ENCODE data around the gene NRK. TPM values are rescaled to one million over a fixed set of nuclear protein-coding genes. Genes with fewer than 3 reads are reported as not detected.
"Not testable (repeated sequence)": the region's sequence is repeated elsewhere in the genome, so short reads cannot be mapped to it uniquely, and the experiment has no call there.

The NRK gene
- total and polyA plus RNA-seq, 12 donors, result 0.25 to 4.2 (median 2.1) TPM

DNA sequence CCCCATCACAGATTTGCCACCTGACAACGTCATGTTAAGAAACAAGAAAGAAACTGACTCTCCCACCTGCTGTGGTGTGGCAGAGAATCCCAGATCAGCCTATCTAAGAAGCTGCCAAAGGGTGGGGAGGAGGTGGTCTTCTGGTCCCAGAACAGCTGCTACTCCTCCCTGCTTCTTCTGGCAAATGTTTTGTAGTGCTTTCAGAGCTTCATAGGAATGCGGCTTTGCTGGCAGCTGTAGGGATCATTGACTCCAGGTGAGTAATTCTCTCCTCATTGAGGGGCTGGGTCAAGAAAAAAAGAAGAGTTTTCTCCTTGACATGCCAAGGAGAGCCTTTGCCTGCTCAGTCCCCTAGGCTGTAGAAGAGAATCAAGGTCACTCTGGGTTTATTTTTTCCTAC is 23.3 kb downstream of the NRK start:
- WGBS, 2 donors, result 63 to 78% methylated on average over 2 of the region's 2 CpGs
- ATAC-seq, result no peak

DNA sequence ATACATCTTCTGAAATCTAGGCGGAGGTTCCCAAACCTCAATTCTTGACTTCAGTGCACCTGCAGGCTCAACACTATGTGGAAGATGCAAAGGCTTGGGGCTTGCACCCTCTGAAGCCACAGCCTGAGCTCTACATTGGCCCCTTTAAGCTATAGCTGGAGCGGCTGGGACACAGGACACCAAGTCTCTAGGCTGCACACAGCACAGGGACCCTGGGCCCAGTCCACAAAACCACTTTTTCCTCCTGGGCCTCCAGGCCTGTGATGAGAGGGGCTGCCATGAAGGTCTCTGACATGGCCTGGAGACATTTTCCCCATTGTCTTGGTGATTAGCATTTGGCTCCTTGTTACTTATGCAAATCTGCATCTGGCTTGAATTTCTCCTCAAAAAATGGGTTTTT is 27.8 kb downstream of the NRK start:
- ATAC-seq; DNase-seq; H3K4me3 ChIP-seq; H3K9me3 ChIP-seq; H3K4me1 ChIP-seq; H3K27ac ChIP-seq; H3K36me3 ChIP-seq; intact Hi-C loops (cut with DNase I): not testable (repeated sequence)
- 87 to 92% methylated on average over 2 of the region's 2 CpGs for WGBS, 2 donors
- H3K27me3 ChIP-seq, result peaks cover 0 to 46% (median 0%) of the 10 kb centered on the region in 7 donors

More for the DNA sequence above, 23.3 kb downstream of the NRK start:
- no peaks in the 10 kb centered on the region for H3K9me3 ChIP-seq
- H3K4me3 ChIP-seq, result no peak overlapping the region
- DNase-seq, result no peak
- intact Hi-C loops (cut with DNase I), result no loop called here
- no peak overlapping the region for H3K27ac ChIP-seq
- TF ChIP-seq, protein P1, sequence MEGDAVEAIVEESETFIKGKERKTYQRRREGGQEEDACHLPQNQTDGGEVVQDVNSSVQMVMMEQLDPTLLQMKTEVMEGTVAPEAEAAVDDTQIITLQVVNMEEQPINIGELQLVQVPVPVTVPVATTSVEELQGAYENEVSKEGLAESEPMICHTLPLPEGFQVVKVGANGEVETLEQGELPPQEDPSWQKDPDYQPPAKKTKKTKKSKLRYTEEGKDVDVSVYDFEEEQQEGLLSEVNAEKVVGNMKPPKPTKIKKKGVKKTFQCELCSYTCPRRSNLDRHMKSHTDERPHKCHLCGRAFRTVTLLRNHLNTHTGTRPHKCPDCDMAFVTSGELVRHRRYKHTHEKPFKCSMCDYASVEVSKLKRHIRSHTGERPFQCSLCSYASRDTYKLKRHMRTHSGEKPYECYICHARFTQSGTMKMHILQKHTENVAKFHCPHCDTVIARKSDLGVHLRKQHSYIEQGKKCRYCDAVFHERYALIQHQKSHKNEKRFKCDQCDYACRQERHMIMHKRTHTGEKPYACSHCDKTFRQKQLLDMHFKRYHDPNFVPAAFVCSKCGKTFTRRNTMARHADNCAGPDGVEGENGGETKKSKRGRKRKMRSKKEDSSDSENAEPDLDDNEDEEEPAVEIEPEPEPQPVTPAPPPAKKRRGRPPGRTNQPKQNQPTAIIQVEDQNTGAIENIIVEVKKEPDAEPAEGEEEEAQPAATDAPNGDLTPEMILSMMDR (IDR thresholded peaks at IDR 0.05), result no peak
- no peaks in the 10 kb centered on the region for H3K36me3 ChIP-seq
- H3K4me1 ChIP-seq, result no peaks in the 10 kb centered on the region
- peaks cover 0 to 47% (median 0%) of the 10 kb centered on the region in 7 donors for H3K27me3 ChIP-seq

DNA sequence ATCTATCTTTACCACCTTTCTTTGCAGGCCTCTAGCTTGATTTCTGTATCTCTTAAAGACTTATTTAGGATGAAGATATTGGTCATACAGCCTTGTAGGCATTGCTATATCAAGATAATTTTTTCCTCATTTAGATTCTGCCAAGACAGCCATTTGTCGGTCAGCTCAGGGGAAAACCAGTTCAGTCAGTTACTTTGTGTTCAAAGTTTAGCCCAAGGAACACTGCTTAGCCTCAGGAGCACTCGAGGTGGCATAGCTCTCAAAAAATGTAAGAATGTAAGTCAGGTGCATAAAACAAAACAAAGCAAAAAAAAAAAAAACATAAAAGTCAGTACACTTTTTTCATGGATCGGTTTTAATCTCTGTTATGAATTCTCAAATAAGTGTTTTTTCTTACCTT is 43.4 kb downstream of the NRK start:
- H3K27ac ChIP-seq, result no peak overlapping the region
- TF ChIP-seq, protein P1 (IDR thresholded peaks at IDR 0.05), result no peak
- peaks cover 0 to 43% (median 0%) of the 10 kb centered on the region in 7 donors for H3K27me3 ChIP-seq
- H3K36me3 ChIP-seq, result no peaks in the 10 kb centered on the region
- intact Hi-C loops (cut with DNase I), result no loop called here
- no peak overlapping the region for H3K4me3 ChIP-seq
- H3K4me1 ChIP-seq, result no peaks in the 10 kb centered on the region
- no peaks in the 10 kb centered on the region for H3K9me3 ChIP-seq
- ATAC-seq (no peak), DNase-seq (no peak)
- 78 to 83% methylated on average over 3 of the region's 3 CpGs for WGBS, 2 donors

DNA sequence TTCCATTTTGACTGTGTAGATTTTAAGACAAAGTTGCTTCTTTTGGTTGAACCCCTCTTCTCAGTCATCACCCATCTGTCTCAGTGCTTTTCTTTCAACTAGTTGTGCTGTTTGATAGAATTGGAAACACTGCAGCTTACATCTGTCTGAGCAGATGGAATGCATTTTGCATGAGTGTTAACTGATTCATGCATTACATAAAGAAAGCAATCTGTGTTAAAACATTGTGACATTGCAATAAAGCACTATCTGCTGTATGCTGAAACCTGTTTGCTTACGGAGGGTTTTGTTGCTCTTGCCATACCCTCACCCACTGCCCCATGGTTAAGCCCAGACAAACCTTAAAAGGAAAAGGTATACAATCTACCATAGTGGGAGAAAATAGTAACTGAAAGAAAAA is 47.4 kb downstream of the NRK start:
- Histone ChIP-seq H3K9me3 (no peaks in the 10 kb centered on the region), H3K27ac (no peak overlapping the region), H3K4me3 (no peak overlapping the region), H3K4me1 (no peaks in the 10 kb centered on the region), H3K36me3 (no peaks in the 10 kb centered on the region), H3K27me3 (peaks cover 0 to 17% (median 0%) of the 10 kb centered on the region in 7 donors)
- 76 to 80% methylated on average over 1 of the region's 1 CpG for WGBS, 2 donors
- ATAC-seq (no peak), DNase-seq (no peak)
- TF ChIP-seq, protein P1 (IDR thresholded peaks at IDR 0.05), result no peak
- intact Hi-C loops (cut with DNase I), result no loop called here

DNA sequence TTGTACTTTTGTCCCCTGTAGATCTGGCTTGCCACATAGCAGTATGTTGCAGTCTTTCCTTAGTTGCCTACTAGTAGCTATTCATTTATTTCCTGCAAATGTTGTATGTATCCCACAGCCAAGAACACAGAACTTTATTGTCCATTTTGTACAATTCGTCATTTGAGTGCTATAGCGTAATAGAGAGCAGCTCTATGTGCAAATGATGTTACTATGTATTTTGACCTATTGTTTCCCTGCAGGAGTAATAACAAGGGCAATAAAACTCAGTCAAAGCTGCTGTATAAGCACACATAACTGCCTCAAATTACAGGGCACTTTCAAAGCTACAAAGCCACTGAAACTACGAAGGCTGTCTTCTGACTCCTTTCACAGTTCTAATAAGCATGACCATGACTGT is 48.1 kb downstream of the NRK start:
- ATAC-seq (no peak), DNase-seq (no peak)
- Histone ChIP-seq H3K4me1 (no peaks in the 10 kb centered on the region), H3K27me3 (peaks cover 0 to 14% (median 0%) of the 10 kb centered on the region in 7 donors), H3K4me3 (no peak overlapping the region), H3K27ac (no peak overlapping the region), H3K9me3 (no peaks in the 10 kb centered on the region), H3K36me3 (no peaks in the 10 kb centered on the region)
- intact Hi-C loops (cut with DNase I), result no loop called here
- TF ChIP-seq, protein P1 (IDR thresholded peaks at IDR 0.05), result no peak
- whole genome bisulfite sequencing, 2 donors, result 86 to 88% methylated on average over 3 of the region's 3 CpGs
